HepG2 (cell line): Measurements from ENCODE around the gene SOCS1.

ENCODE experiments used
- CTCF ChIP-seq: sonication (generic); formaldehyde crosslinking; IDR thresholded peaks from 2 replicates; pipeline ENCODE4 v1.5.0; 2020; ENCODE audit warnings: mild to moderate bottlenecking, missing genetic modification reagents, moderate library complexity
- HMGXB4 ChIP-seq, 2 experiments: sonication (generic) in 1 of 2; formaldehyde crosslinking in 1 of 2; IDR thresholded peaks; 2 replicates each; pipeline versions ENCODE4 v1.4.0 to v1.6.1; 2018 to 2020; ENCODE audit warnings: missing genetic modification reagents in 2 of 2, borderline replicate concordance in 1 of 2, low read depth in 1 of 2, mild to moderate bottlenecking in 1 of 2, missing biosample characterization in 1 of 2
- JUN ChIP-seq: sonication (generic); formaldehyde crosslinking; IDR thresholded peaks from 2 replicates; pipeline ENCODE4 v1.4.0; 2020; ENCODE audit warnings: mild to moderate bottlenecking, missing genetic modification reagents
- KLF13 ChIP-seq: sonication (generic); formaldehyde crosslinking; IDR thresholded peaks from 2 replicates; pipeline ENCODE4 v1.4.0; 2020; ENCODE audit warnings: mild to moderate bottlenecking, missing genetic modification reagents
- POLR2AphosphoS5 ChIP-seq: IDR thresholded peaks from 2 replicates; pipeline ENCODE4 v1.6.1; 2012; ENCODE audit warnings: low read depth, low read length
- RBFOX2 ChIP-seq: fragments of 200-400 bp; formaldehyde crosslinking; IDR thresholded peaks from 2 replicates; pipeline ENCODE4 v1.6.1; 2017; ENCODE audit warnings: low read depth, mild to moderate bottlenecking, low read length
- RBM22 ChIP-seq: fragments of 200-400 bp; formaldehyde crosslinking; optimal IDR thresholded peaks from 2 replicates; pipeline ENCODE3; 2017; ENCODE audit warnings: mild to moderate bottlenecking, low read length, moderate library complexity
- RFX5 ChIP-seq: IDR thresholded peaks from 2 replicates; pipeline ENCODE4 v1.6.1; 2011; ENCODE audit warnings: low read depth, low read length, improper control_type of control experiment
- SSRP1 ChIP-seq: IDR thresholded peaks from 2 replicates; pipeline ENCODE4 v1.6.1; 2016; ENCODE audit warnings: control low read depth
- TERF1 ChIP-seq: sonication (generic); formaldehyde crosslinking; IDR thresholded peaks from 2 replicates; pipeline ENCODE4 v1.8.0; 2022; ENCODE audit warnings: mild to moderate bottlenecking, missing genetic modification reagents, moderate library complexity
- ZNF263 ChIP-seq: sonication (generic); formaldehyde crosslinking; IDR thresholded peaks from 2 replicates; pipeline ENCODE4 v1.4.0; 2020; ENCODE audit warnings: missing genetic modification reagents
- ZNF33B ChIP-seq: sonication (generic); formaldehyde crosslinking; IDR thresholded peaks from 2 replicates; pipeline ENCODE4 v1.5.1; 2020; ENCODE audit warnings: mild to moderate bottlenecking, missing genetic modification reagents
- ZNF780A ChIP-seq: sonication (generic); formaldehyde crosslinking; IDR thresholded peaks from 2 replicates; pipeline ENCODE4 v1.8.0; 2022; ENCODE audit warnings: mild to moderate bottlenecking, missing genetic modification reagents, moderate library complexity

GRCh38 chr16:11211977-11212797 is 43.8 kb downstream of the SOCS1 start:
- no peak for TF ChIP-seq HMGXB4 (CRISPR knock-in tag; IDR thresholded peaks at IDR 0.05; ENCODE audit: borderline replicate concordance in 1 of 2, low read depth in 1 of 2)
- no peak for TF ChIP-seq RFX5
- TF ChIP-seq KLF13: no peak
- TF ChIP-seq JUN (CRISPR knock-in tag): no peak
- TF ChIP-seq ZNF33B: no peak
- TF ChIP-seq SSRP1 (CRISPR knock-in tag): no peak
- no peak for TF ChIP-seq POLR2AphosphoS5
- TF ChIP-seq CTCF: no peak
- no peak for TF ChIP-seq RBFOX2
- TF ChIP-seq TERF1 (CRISPR knock-in tag): no peak
- no peak for TF ChIP-seq ZNF780A (CRISPR knock-in tag)
- TF ChIP-seq ZNF263 (CRISPR knock-in tag): no peak
- no peak for TF ChIP-seq RBM22
